GM19035 (cell line): ENCODE measurements around the gene PRKG1.
A peak's percentile ranks its signal among the peaks of the same experiment; 100 is the strongest.
"Not testable (repeated sequence)": the region's sequence is repeated elsewhere in the genome, so short reads cannot be mapped to it uniquely, and the experiment has no call there.

Experiments
- ATAC-seq: cut with Tn5 transposase; IDR thresholded peaks from one replicate; pipeline ENCODE4 v1.9.1; 2021; ENCODE audit not compliant: unreplicated experiment

PRKG1 gene

DNA sequence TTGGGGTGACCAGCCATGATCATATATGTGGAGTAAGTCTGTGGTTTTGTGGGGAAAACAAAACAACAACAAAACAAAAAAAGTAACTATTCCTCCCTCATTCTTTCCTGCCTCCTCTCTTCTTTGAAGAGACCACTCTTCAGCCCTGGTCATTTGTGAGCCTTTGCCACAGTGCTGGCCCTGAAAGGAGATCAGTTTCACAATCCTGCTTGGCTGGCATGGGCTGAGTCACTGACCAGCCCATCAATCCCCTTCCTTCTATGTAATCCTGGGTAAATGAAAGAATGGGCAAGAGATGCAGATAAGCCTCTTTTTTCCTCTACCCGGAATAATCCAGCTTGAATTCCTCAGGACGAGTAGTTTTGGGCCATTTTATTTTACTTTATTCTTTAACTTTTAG, 611.5 kb downstream of the PRKG1 start:
- ATAC-seq, result no peak

DNA sequence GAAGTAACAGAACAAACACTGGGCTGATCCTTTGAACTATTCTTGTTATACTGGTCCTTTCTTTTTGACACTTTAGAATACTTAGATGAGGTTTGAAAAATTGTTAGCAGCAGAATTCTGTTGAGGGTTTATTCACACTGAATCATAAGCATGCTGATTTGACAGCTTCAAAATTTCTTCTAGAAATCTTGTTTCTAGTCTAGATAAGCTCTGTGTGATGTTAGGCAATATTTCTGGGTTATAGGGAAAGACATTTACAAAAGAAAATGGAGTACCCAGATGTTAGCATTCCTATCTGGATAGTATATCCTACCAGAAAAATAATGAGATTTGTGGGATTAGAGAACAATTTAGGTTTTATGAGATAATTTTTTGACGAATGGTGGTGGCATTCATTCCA, 613.0 kb downstream of the PRKG1 start:
- no peak for ATAC-seq

- not testable (repeated sequence) for ATAC-seq
Measured at GRCh38 chr10:51688826-51689225, 614.5 kb downstream of the PRKG1 start.

GRCh38 chr10:51689536-51689935, 615.2 kb downstream of the PRKG1 start:
- ATAC-seq, result no peak

DNA sequence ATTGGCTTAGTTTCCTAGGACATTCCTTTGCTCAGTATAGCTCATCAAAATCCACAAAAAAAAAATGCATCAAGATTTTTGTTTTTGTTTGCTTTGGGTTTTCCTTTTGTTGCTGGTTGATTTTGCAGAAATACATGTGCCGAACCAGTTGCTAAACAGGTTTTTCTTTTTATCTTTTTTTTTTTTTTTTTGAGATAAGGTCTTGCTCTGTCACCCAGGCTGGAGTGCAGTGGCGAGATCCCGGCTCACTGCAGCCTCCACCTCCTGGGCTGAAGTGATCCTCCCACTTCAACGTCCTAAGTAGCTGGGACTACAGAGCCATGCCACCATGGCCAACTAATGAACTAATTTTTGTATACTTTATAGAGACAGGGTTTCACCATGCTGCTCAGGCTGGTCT, 616.8 kb downstream of the PRKG1 start:
- ATAC-seq, result no peak

DNA sequence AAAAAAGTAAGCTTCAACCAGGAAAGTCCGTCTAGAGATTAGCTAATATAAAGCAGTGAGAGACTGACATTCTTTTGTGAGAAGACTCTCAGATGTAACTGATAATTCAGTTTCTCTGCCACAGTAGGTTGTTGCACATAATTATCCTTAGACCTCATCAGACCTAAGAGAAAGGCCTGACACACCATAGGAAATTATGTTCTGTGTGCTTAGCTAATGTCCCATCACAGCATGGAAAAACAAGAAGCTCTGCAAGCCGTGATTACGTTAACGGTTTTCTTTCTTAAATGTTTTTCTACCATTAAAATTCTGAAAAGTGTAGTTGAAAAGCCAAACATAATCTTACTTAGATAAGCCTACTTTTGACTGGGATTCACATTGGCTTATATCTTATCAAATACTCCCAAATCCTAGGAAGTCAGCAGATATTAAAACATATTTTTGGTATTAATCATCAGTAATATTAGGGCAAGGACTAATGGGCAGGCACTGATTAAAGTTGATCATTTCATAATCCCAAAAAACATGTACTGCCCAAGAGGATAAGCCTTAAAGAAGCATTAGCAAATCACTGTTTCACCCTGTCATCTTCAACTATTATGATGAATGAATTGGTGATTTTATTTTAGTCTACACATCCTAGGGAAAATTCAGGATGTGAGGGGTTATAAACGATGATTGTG, 619.9 kb downstream of the PRKG1 start:
- ATAC-seq, result no peak

DNA sequence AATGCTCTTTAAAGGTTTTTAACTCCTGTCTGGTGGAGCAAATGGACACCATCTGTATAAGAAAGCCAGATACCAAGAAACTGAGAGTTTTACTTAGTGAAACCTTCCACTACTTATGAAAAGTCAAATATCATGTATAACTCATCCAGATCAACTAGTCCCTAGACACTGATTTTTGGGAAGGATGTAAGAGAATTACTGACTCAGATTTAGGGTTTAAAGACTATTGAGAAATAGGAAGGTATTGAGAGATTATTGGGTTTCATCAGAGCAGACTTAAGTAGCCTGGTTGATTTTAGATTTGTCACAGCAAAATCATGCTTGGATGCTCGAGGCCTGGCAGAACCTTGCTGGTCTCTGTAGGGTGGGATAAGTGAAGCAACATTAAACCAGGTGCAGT, 622.0 kb downstream of the PRKG1 start:
- no peak for ATAC-seq

GRCh38 chr10:51698473-51699063, 624.3 kb downstream of the PRKG1 start:
- ATAC-seq, result no peak

- ATAC-seq, result peak; percentile 38
Measured at GRCh38 chr10:51699145-51699474, 624.8 kb downstream of the PRKG1 start.

DNA sequence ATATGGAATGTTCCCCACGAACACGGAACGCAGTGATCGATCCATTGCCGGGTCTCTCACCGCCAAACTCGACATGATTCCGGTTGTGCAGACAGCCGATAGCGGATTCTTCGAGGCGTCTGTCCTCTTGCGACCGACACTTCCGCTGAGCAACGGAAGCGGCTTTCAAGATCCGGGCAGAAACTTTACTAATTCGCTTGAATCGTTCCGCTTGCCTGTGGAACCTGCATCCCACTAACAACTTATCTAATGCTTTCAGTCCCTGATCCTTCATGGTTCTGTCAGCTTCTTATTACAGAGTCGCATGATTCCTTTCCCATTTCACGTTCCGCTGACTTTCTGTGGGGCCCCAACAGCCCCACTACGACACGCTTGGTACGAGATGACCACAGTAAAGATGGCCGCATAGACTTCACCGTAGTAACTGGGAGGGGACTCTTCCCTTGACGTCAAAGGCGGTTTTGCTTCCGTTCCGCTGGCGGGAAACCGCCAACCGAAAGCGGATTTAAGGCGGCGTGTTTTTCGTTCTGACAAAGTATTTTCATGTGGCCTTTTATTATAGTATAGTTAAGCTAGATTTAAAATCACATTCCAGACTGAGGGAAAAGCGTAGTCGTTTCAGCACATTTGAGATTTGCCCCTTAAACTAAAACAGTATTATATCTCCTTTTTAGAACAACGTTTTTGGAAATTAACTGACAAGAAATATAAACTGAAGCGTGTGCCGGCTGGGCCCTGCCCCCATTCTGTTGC, 625.4 kb downstream of the PRKG1 start, which contains the start of gene CSTF2T:
CSTF2T (minus strand) TSS at position 121 of the 753 bp plus-strand sequence; CDS start at position 75, 46 bp downstream.
- ATAC-seq, result peak; percentile 94

- ATAC-seq, result no peak
Measured at GRCh38 chr10:51700228-51700817, 626.0 kb downstream of the PRKG1 start.

- ATAC-seq, result no peak
Measured at GRCh38 chr10:51705774-51706173, 631.5 kb downstream of the PRKG1 start.

- ATAC-seq, result no peak
Measured at GRCh38 chr10:51706225-51706624, 631.9 kb downstream of the PRKG1 start.

GRCh38 chr10:51707392-51707791, 633.1 kb downstream of the PRKG1 start:
- ATAC-seq, result no peak

- no peak for ATAC-seq
Measured at GRCh38 chr10:51707821-51708424, 633.6 kb downstream of the PRKG1 start.

GRCh38 chr10:51708609-51709008, 634.3 kb downstream of the PRKG1 start:
- no peak for ATAC-seq

DNA sequence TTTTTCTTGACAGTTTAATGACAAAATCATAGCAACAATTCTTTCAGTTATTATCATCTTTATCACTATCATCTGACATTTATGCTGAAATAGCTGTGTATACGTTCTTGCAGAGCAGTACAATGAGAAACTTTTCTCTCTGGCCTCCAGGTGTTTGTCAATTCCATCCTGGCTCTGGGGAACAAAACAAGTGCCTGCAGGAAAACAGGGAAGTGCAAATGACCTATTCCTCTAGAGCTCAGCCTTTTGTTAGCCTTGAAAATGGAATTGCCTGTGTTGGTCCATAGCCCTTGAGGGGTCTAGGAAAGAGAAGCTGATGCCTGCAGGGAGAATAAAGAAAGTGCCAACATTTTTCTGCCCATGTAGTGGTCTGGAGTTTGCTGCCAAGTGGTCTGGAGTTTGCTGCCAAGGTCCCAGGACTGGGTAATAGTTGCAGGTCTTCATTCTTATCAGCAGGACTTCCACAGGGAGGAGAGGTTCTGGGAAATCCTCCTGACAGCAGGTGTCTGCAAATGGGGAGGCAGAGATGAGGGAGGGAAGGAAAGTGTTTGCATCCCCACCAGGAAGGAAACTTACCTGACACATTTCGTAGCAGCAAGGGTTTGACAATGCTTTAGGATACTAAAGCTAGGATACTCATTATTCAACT, 635.2 kb downstream of the PRKG1 start:
- no peak for ATAC-seq

GRCh38 chr10:51711519-51711891, 637.2 kb downstream of the PRKG1 start:
- ATAC-seq, result no peak

DNA sequence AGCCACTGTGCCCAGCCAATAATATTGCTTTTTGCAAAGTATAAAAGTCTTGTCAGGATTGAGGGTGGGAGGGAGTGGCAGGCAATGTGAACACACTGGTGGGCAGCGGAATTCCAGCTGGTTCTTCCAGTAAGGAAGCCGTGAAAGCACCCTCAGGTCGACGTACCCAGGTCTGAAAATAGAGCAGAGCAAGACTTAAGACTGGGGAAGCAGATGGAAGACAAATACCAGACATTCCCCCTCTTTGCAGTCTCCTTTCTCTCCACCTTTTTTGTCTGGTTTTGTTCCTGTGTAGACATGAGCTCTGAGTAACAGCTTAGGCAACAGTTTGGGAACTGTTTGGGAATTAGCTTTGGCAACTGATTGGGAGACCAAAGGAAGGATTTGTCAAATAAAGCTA, 642.7 kb downstream of the PRKG1 start:
- no peak for ATAC-seq

GRCh38 chr10:51718804-51719291, 644.6 kb downstream of the PRKG1 start:
- no peak for ATAC-seq

DNA sequence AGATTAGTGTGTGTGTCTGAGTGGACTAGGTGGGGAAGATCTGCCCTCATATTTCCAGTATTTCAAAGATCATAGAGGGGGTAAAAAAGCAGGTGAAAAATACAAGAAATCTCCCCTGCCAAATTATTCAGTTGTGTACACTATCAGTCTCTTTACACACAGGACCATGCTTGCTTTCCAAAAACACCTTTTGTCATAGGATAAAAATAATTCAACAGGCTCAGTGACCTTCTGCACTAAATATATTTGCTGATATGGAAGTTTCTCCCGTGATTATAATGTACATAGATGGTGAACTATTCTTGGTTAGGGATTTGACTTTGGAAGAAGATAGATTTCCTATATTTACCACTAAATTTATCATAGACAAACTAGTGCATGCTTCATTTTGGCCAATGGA, 649.8 kb downstream of the PRKG1 start:
- ATAC-seq, result no peak
